Measurements from ENCODE around the gene STARD10.
"Not testable (repeated sequence)": the region's sequence is repeated elsewhere in the genome, so short reads cannot be mapped to it uniquely, and the experiment has no call there.

STARD10 gene

DNA sequence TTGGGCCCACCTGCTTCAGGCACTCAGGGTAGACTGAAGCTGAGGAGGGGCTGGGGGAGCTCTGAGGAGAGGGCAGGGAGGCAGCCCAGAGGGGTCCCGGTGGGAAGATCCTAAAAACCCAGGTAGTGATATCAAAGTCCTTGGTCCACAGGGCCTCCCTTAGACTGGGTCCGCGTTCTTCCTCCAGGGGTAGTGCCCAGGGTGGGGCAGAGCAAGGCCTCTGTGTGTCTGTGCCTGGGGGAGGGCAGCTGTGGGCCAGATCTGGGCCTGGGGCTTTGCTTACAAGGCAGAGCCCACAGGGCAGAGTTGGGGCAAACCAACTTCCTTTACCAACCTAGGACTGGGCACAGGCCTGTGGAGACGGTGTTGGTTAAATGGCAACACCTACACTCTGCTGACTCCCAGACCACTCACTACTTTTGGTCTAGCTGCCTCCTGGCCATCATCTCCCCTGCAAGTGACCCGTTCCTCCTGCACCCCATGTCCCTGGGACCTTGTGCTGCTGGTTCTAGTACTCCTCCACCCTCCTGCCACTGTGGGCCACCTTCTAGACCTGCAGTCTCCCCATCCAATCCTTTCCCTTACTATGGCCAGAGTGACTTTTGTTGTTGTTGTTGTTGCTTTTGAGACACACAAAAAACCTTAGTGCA, 36.2 kb upstream of the STARD10 start:
- peaks cover 36% of the 10 kb centered on the region for H3K36me3 Mint-ChIP-seq (ENCODE audit: low read depth)
- H3K9me3 Mint-ChIP-seq, result no peaks in the 10 kb centered on the region
- H3K27me3 Mint-ChIP-seq (ENCODE audit: low read depth), result no peaks in the 10 kb centered on the region
- H3K4me1 Mint-ChIP-seq (ENCODE audit: low read depth), result peaks cover 24% of the 10 kb centered on the region
- peak overlapping the region; percentile 69 for H3K27ac Mint-ChIP-seq
- H3K4me3 Mint-ChIP-seq, result no peak overlapping the region

DNA sequence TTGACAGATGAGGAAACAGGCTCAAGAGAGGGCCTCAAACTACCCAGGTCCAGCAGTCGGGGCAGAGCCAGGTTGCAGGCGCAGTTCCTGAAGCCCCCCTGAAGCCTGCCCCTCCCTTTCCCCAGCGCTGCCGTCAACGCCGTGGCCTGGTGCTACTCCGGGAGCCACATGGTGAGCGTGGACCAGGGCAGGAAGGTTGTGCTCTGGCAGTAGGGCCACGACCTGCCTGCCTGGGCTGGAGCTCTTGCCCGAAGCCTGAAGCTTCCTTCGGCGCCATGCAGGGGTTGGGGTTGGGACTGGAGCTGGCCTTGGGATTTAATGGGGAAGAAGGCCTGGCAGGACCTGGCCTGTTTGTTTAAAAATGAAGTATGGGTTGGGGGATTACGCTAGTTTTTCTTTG, 35.3 kb upstream of the STARD10 start:
- no peaks in the 10 kb centered on the region for H3K27me3 Mint-ChIP-seq (ENCODE audit: low read depth)
- no peak overlapping the region for H3K4me3 Mint-ChIP-seq
- peaks cover 37% of the 10 kb centered on the region for H3K36me3 Mint-ChIP-seq (ENCODE audit: low read depth)
- no peaks in the 10 kb centered on the region for H3K9me3 Mint-ChIP-seq
- peaks cover 16% of the 10 kb centered on the region for H3K4me1 Mint-ChIP-seq (ENCODE audit: low read depth)
- peak overlapping the region; percentile 69 for H3K27ac Mint-ChIP-seq

DNA sequence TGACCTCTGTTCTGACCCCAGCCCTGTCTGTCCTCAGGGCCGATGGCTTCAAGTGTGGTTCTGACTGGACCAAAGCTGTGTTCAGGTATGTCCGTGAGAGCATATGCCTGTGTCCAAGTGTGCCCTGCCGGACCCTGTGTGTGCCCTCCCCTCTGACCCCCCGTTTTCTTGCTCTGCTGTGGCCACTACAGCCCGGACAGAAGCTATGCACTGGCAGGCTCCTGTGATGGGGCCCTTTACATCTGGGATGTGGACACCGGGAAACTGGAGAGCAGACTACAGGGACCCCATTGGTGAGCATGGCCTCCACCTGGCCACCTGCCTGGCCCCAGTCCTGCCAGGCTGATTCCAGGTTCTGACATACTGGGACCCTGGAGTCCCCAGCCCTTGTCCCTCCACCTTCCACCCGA, 34.9 kb upstream of the STARD10 start:
- Mint-ChIP-seq H3K4me3 (no peak overlapping the region), H3K27me3 (ENCODE audit: low read depth) (no peaks in the 10 kb centered on the region), H3K9me3 (no peaks in the 10 kb centered on the region), H3K4me1 (ENCODE audit: low read depth) (peaks cover 15% of the 10 kb centered on the region), H3K36me3 (ENCODE audit: low read depth) (peaks cover 40% of the 10 kb centered on the region), H3K27ac (peak overlapping the region; percentile 63)

DNA sequence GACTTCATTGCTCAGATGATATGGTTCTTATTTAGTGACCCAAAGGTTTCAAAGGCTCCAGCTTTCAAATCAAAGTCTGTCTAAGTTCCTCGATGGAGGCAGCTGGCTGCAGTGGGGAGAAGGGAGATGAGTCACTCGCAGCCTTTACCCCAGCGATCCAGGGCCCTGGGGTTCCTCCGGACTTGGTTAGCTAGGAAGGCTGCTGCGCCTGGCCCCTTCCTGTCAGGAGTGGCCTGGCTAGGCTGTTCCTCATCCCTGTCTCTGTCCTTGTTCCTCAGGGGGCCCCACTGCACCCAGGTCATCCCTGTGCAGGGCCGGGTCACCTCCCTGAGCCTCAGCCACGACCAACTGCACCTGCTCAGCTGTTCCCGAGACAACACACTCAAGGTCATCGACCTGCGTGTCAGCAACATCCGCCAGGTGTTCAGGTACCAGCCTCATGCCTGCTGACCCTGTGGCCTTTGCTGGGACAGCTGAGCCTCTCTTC, 34.3 kb upstream of the STARD10 start:
- H3K36me3 Mint-ChIP-seq (ENCODE audit: low read depth), result peaks cover 43% of the 10 kb centered on the region
- H3K27ac Mint-ChIP-seq, result peak overlapping the region; percentile 77
- H3K4me3 Mint-ChIP-seq, result no peak overlapping the region
- no peaks in the 10 kb centered on the region for H3K9me3 Mint-ChIP-seq
- H3K4me1 Mint-ChIP-seq (ENCODE audit: low read depth), result peaks cover 15% of the 10 kb centered on the region
- no peaks in the 10 kb centered on the region for H3K27me3 Mint-ChIP-seq (ENCODE audit: low read depth)

DNA sequence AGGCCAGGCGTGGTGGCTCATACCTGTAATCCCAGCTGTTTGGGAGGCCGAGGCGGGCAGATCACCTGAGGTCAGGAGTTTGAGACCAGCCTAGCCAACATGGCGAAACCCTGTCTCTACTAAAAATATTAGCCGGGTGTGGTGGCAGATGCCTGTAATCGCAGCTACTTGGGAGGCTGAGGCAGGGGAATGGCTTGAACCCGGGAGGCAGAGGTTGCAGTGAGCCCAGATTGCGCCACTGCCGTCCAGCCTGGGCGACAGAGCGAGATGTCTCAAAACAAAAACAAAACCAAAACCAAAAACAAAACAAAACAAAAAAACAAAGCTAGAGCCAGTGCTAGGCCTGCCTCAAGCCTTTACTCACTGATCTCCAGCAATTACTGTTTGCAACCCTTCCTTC, 33.8 kb upstream of the STARD10 start:
- H3K27me3 Mint-ChIP-seq (ENCODE audit: low read depth); H3K4me3 Mint-ChIP-seq; H3K9me3 Mint-ChIP-seq: not testable (repeated sequence)
- H3K4me1 Mint-ChIP-seq (ENCODE audit: low read depth), result peaks cover 15% of the 10 kb centered on the region
- peaks cover 40% of the 10 kb centered on the region for H3K36me3 Mint-ChIP-seq (ENCODE audit: low read depth)
- H3K27ac Mint-ChIP-seq, result peak overlapping the region; percentile 77

DNA sequence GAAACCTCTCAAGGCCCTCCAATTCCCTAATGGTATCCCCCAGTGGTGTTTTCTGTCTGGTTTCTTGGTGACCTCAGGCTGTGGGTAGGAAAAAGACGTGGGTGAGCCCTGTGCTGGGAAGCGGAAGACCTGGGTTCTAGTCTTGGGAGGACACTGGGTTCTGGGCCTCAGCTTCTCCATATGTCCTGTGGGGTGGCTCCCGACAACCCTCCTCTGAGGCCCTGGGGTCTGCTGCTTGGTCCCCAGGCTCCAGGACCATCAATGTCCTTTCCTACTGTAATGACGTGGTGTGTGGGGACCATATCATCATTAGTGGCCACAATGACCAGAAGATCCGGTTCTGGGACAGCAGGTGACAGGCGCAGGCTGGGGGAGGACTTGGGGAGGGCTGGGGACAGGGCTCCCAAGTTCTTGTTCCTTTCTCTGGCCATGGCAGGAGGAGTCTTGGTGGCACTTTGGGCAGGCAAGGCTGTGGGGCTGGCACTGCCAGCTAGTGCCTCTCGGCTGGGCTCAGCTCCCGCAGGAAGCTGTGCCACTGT, 33.2 kb upstream of the STARD10 start:
- Mint-ChIP-seq H3K27ac (peak overlapping the region; percentile 77), H3K27me3 (ENCODE audit: low read depth) (no peaks in the 10 kb centered on the region), H3K4me3 (no peak overlapping the region), H3K9me3 (no peaks in the 10 kb centered on the region), H3K36me3 (ENCODE audit: low read depth) (peaks cover 41% of the 10 kb centered on the region), H3K4me1 (ENCODE audit: low read depth) (peaks cover 15% of the 10 kb centered on the region)

DNA sequence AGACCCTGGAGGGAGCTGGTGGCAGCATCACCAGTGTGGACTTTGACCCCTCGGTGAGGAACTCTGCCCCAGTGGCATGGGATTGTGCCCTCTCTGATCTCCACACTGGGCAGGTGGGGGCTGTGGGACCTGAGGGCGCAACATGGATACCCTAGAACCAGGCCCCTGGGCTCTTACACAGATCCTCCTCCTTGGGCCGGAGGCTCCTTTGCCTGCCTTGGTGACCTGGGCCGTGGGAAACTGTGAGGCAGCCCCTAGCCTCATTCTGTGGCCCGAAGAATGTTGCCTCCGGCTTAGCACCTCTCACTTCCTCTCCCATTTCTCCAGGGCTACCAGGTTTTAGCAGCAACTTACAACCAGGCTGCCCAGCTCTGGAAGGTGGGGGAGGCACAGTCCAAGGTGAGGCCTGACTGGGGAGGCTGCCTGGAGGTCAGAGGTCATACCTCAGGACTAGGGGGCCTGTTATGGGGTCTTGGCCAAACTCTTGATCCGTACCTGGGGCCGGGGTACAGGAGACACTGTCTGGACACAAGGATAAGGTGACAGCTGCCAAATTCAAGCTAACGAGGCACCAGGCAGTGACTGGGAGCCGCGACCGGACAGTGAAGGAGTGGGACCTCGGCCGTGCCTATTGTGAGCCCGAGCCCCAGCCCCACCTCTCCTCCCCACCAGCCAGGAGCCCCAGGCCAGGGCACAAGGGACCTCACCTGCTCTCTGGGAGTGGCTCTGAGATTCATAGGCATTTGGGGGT, 32.5 kb upstream of the STARD10 start:
- Mint-ChIP-seq H3K4me1 (ENCODE audit: low read depth) (peaks cover 11% of the 10 kb centered on the region), H3K36me3 (ENCODE audit: low read depth) (peaks cover 38% of the 10 kb centered on the region), H3K27me3 (ENCODE audit: low read depth) (no peaks in the 10 kb centered on the region), H3K27ac (no peak overlapping the region), H3K9me3 (no peaks in the 10 kb centered on the region), H3K4me3 (no peak overlapping the region)

DNA sequence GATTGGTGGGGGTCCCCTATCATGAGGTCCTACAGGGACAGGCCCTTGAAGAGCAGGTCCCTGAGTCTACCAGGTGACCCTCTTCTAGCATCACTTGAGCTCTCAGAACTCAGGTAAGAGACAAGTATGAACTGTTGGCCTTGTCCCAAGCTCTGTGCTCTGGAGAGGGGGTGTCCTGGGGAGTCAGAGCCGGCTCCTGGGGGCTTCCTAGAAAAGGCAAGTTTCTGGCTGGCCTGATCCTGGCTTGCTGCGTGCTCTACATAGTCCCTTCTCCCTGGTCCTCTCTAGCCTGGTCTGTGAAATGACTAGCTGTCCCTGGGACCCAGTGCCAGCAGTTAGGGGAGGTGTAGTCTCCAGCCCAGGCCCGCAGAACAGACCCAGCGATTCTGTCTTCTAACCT, 31.8 kb upstream of the STARD10 start:
- peaks cover 34% of the 10 kb centered on the region for H3K36me3 Mint-ChIP-seq (ENCODE audit: low read depth)
- no peaks in the 10 kb centered on the region for H3K9me3 Mint-ChIP-seq
- peaks cover 12% of the 10 kb centered on the region for H3K4me1 Mint-ChIP-seq (ENCODE audit: low read depth)
- no peak overlapping the region for H3K4me3 Mint-ChIP-seq
- H3K27me3 Mint-ChIP-seq (ENCODE audit: low read depth), result no peaks in the 10 kb centered on the region
- peak overlapping the region; percentile 31 for H3K27ac Mint-ChIP-seq

DNA sequence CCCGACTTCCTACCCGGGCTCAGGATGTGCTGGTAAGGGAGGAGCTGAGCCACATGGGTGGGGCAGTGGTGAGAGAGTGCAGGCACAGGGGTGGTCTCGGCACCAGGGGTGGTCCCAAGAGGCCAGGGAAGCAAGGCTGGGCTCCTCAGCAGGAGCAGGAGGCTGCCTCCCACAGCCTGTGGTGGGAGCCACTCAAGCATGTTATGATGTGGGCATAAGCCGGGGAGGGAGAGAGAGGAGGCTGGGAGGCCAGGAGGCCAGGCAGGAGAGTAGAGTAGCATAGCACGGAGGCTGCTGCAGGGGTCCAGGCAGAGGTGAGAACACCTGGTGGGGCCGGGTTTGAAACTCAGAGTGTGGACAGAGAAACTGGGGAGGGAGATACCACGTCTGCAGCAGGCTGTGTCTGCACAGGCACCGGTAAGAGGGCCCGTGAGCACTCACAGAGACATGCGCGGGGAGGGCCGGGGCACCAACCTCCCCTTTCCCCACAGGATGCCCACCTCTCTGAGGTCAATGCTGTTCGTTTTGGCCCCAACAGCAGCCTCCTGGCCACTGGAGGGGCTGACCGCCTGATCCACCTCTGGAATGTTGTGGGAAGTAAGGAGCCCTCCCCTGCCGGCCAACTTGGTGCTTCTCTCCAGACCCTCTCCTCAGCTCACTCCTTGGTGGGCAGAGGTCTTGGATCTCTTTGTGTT, 31.1 kb upstream of the STARD10 start:
- H3K27me3 Mint-ChIP-seq (ENCODE audit: low read depth), result no peaks in the 10 kb centered on the region
- H3K36me3 Mint-ChIP-seq (ENCODE audit: low read depth), result peaks cover 33% of the 10 kb centered on the region
- H3K9me3 Mint-ChIP-seq, result no peaks in the 10 kb centered on the region
- H3K4me1 Mint-ChIP-seq (ENCODE audit: low read depth), result peaks cover 14% of the 10 kb centered on the region
- H3K4me3 Mint-ChIP-seq, result no peak overlapping the region
- peak overlapping the region; percentile 31 for H3K27ac Mint-ChIP-seq

DNA sequence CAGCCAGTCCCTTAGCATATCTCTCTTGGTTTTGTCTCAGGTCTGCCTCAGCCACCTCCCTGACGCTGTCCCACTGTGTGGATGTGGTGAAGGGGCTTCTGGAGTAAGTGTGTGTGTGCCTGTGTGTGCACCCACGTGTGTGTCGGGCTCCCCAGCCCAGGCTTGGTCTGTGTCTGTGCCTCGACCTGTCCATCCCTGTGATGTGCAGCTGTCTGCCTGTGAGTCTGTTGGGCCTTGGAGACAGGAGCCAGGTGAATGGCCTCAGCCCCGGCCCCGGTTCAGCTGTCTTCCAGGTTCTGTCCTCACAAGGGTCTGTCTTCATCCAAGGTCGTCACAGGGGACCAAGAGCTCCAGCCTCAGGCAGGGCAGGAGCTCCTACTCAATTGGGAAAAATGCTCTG, 30.2 kb upstream of the STARD10 start:
- Mint-ChIP-seq H3K4me1 (ENCODE audit: low read depth) (peaks cover 14% of the 10 kb centered on the region), H3K4me3 (no peak overlapping the region), H3K27me3 (ENCODE audit: low read depth) (no peaks in the 10 kb centered on the region), H3K9me3 (no peaks in the 10 kb centered on the region), H3K27ac (no peak overlapping the region), H3K36me3 (ENCODE audit: low read depth) (peaks cover 34% of the 10 kb centered on the region)

DNA sequence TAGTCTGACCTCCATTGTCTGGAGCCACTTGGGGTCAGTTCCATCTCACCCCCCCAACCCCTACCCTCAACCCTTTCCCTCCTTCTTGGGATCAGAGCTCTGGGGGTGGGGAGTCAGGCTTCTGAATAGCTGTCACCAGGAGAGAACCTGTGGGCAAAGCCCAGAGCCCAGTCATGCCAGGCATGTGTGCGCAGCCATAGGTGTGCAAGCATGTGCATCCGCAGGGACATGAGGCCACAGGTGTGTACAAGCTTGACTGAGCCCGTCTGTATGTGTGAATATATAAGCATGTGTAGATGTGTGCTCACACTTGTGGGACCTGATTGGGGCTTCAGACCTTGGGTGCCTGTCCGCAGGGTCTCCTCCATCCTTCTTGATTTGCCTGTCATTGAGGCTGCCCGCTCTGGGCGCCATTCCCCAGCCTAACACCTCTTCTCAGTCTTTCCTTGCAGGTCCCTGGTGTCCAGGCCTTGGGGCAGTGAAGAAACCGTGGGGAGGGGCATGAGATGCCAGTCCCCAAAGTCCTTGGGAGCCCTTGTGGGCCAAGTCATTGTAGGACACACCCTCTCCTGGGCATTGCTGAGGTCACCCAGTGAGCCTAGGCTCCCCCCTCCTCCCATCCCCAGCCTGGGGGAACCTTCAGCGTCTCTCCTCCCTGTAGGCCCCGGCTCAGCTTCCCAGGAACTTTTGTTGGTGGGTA, 29.4 kb upstream of the STARD10 start:
- no peaks in the 10 kb centered on the region for H3K27me3 Mint-ChIP-seq (ENCODE audit: low read depth)
- no peak overlapping the region for H3K4me3 Mint-ChIP-seq

DNA sequence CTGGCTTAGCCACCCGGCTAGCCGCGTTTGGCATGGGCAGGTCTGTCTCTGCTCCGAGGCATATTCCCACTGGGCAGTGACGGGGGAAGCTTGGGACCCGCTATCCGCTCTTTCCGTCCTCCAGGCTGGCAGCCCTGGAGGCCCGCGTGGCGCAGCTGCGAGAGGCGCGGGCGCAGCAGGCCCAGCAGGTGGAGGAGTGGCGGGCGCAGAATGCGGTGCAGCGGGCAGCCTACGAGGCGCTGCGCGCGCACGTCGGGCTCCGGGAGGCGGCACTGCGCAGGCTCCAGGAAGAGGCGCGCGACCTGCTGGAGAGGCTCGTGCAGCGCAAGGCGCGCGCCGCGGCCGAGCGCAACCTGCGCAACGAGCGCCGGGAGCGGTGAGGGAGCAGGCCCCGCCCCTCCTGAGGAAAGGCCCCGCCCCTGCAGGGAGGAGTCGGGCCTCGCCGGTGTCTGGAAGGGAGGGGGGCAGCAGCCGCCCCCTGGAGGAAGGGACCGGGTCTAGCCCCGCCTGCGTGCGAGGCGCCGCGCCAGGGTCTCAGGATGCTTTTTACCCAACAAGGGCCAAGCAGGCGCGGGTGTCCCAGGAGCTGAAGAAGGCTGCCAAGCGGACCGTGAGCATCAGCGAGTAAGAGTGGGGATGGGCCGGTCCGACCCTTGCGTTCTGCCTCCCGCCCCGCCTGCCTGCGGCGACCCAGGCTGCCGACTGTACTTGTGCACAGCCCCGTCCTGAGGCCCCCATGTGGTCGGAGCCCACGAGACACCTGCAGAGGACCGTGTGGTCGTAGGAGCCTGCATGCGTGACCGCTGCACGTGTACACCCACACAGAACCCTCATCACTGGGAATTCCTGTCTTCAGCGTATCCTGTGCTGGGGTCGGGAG, 28.3 kb upstream of the STARD10 start:
- Mint-ChIP-seq H3K27me3 (ENCODE audit: low read depth) (no peaks in the 10 kb centered on the region), H3K4me3 (no peak overlapping the region), H3K9me3 (no peaks in the 10 kb centered on the region), H3K27ac (no peak overlapping the region), H3K4me1 (ENCODE audit: low read depth) (peaks cover 9% of the 10 kb centered on the region), H3K36me3 (ENCODE audit: low read depth) (peaks cover 39% of the 10 kb centered on the region)

More for the DNA sequence above, 29.4 kb upstream of the STARD10 start:
- no peak overlapping the region for H3K27ac Mint-ChIP-seq
- no peaks in the 10 kb centered on the region for H3K9me3 Mint-ChIP-seq
- peaks cover 33% of the 10 kb centered on the region for H3K36me3 Mint-ChIP-seq (ENCODE audit: low read depth)
- H3K4me1 Mint-ChIP-seq (ENCODE audit: low read depth), result peaks cover 11% of the 10 kb centered on the region

DNA sequence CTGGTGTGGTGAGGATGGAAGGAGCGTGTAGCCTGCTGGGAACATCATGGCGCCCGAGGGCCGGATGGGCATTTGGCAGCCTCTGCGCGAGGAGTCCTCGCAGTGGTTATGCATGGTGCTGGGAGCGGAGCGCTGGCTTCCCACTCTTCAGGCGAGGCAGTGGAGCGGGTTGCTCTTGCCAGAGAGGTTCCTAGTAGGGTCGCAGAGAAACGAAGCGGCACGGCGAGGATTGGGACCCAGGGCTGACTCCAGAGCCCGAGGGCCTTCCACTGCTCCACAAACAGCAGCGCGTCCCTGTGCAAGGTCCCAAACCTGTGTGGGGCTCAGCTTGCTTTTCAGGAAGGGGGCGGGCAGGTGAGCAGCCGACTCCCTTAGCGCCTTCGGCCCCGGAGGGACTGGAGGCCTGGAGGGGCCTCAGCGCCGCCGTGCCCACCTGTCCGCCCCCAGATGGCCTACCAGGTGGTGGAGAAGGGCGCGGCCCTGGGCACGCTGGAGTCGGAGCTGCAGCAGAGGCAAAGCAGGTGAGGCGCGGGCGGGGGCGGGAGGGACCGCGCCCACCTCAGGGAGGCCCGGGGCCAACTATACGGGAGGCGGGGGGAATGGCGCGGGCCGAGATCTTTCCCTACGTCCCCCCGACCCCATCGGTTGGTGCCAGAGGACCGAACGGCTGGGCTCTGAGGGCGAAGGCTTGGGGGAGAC, 27.5 kb upstream of the STARD10 start:
- peaks cover 8% of the 10 kb centered on the region for H3K4me1 Mint-ChIP-seq (ENCODE audit: low read depth)
- no peak overlapping the region for H3K4me3 Mint-ChIP-seq
- H3K27me3 Mint-ChIP-seq (ENCODE audit: low read depth), result no peaks in the 10 kb centered on the region
- peaks cover 39% of the 10 kb centered on the region for H3K36me3 Mint-ChIP-seq (ENCODE audit: low read depth)
- no peaks in the 10 kb centered on the region for H3K9me3 Mint-ChIP-seq
- H3K27ac Mint-ChIP-seq, result no peak overlapping the region

All from T-helper 1 cell treated with Interleukin-12 subunit alpha and Interleukin-12 subunit beta and Interleukin-4 antibody, amounts not matched to agents 30 μg/mL and 1 μg/mL, for 36 hours (primary cell).